ENCODE data around the gene UPB1. TPM values are rescaled to one million over a fixed set of nuclear protein-coding genes. Genes with fewer than 3 reads are reported as not detected.

UPB1 gene
- polyA plus RNA-seq, 4 donors, result 0.52 to 1.5 (median 0.85) TPM

GRCh38 chr22:24555165-24556039 lies 60.3 kb downstream of the UPB1 start, which contains the start of gene SNRPD3:
Gene SNRPD3, plus strand, starts transcription at chr22:24555999. Its CDS starts 1,676 bp downstream, at chr22:24557675.
- DNase-seq (ENCODE audit: low read depth in 4 of 4, low spot score in 2 of 4), result peak; percentile 96 to 98 (median 96)

GRCh38 chr22:24559471-24559870 lies 64.3 kb downstream of the UPB1 start:
- no peak for DNase-seq (ENCODE audit: low read depth in 4 of 4, low spot score in 2 of 4)

- no peak for DNase-seq (ENCODE audit: low read depth in 4 of 4, low spot score in 2 of 4)
Observed at GRCh38 chr22:24563246-24563645, 68.1 kb downstream of the UPB1 start.

- no peak for DNase-seq (ENCODE audit: low read depth in 4 of 4, low spot score in 2 of 4)
Observed at GRCh38 chr22:24564376-24565058, 69.4 kb downstream of the UPB1 start.

- no peak for DNase-seq (ENCODE audit: low read depth in 4 of 4, low spot score in 2 of 4)
Observed at GRCh38 chr22:24565077-24565476, 69.9 kb downstream of the UPB1 start.

GRCh38 chr22:24566899-24567511 lies 71.9 kb downstream of the UPB1 start:
- no peak for DNase-seq (ENCODE audit: low read depth in 4 of 4, low spot score in 2 of 4)

- DNase-seq (ENCODE audit: low read depth in 4 of 4, low spot score in 2 of 4), result no peak
Observed at GRCh38 chr22:24567668-24568067, 72.5 kb downstream of the UPB1 start.

GRCh38 chr22:24571266-24571665 lies 76.1 kb downstream of the UPB1 start:
- no peak for DNase-seq (ENCODE audit: low read depth in 4 of 4, low spot score in 2 of 4)

- no peak for DNase-seq (ENCODE audit: low read depth in 4 of 4, low spot score in 2 of 4)
Observed at GRCh38 chr22:24576778-24577177, 81.6 kb downstream of the UPB1 start.

Other genes starting within 250 kb of the UPB1 start
- 10 to 100 TPM; 44.2 to 51.1 (median 48.0) TPM for gene SPECC1L, start 224.5 kb upstream of the UPB1 start, polyA plus RNA-seq (ENCODE audit: insufficient read length in 4 of 4)
- gene ADORA2A, start 67.7 kb upstream of the UPB1 start, polyA plus RNA-seq (ENCODE audit: insufficient read length in 4 of 4), result 1 to 10 TPM; 7.3 to 9.9 (median 8.5) TPM
- 10 to 100 TPM; 82.9 to 96.5 (median 93.2) TPM for gene GUCD1, start 59.8 kb downstream of the UPB1 start, polyA plus RNA-seq (ENCODE audit: insufficient read length in 4 of 4)
- 100 to 1,000 TPM; 186 to 229 (median 196) TPM for gene SNRPD3, start 60.7 kb downstream of the UPB1 start, polyA plus RNA-seq (ENCODE audit: insufficient read length in 4 of 4)
- gene LRRC75B, start 97.7 kb downstream of the UPB1 start, polyA plus RNA-seq (ENCODE audit: insufficient read length in 4 of 4), result 10 to 100 TPM; 28.0 to 44.8 (median 39.2) TPM
- gene GGT1, start 107.9 kb downstream of the UPB1 start, polyA plus RNA-seq (ENCODE audit: insufficient read length in 4 of 4), result 10 to 100 TPM; 52.3 to 71.2 (median 57.8) TPM

All from left renal cortex interstitium (tissue), 4 donors.